ENCODE data around the gene BLCAP. TPM values are rescaled to one million over a fixed set of nuclear protein-coding genes. Genes with fewer than 3 reads are reported as not detected.

BLCAP gene
- total RNA-seq, 1 experiment from 2014 or later: 24.9 TPM

- DNase-seq (ENCODE audit: low spot score): peak; percentile 87
- in situ Hi-C loops (cut with HindIII; ENCODE audit: low sequenced_read_pairs): no loop called here
These were observed 6.9 kb upstream of the BLCAP start for GRCh38 chr20:37534401-37535157.

DNA sequence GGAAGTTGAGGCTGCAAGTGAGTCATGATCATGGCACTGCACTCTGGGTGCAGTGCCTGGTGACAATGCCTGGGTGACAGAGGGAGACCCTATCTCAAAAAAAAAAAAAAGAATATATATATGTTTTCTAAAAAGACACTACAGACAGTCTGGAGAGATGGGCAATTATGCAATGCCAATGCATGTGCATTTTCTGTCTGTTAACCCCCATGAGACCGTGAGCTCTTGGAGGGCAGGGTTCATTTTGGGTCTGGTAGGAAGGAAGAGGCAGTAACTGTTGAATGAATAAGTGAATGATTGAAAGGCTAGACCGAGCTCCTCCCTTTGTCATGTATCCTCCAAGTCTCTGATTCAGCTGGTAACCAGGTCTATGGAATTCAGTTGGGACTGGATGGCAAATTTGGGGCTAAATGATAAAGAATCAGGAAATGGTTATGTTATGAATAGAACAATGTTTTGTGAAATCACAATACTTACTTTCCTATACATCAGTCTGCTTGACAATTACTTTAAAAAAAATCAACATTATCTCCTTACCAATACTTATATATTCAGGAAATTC lies 5.6 kb upstream of the BLCAP start:
- in situ Hi-C loops (cut with HindIII; ENCODE audit: low sequenced_read_pairs): no loop called here
- DNase-seq (ENCODE audit: low spot score): no peak

DNA sequence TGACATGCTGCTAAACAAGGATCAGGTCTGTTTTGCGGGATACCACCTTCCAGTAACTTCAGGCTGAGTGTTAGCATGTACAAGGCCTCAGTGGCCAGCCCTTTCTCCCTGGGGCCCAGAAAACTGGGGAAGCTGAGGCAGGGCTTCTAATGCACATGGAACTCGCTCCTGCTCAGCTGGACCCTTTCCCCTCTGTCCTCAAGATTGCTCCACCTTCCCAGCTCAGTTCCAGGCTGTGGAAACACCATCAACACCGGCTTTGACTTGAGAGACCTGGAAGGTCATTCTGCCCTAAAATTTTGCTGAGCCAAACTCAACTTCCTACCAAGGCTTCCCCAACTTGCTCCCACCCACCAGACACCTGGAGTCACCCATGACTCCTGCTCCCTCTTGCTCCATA lies 4.2 kb upstream of the BLCAP start:
- in situ Hi-C loops (cut with HindIII; ENCODE audit: low sequenced_read_pairs): no loop called here
- no peak for DNase-seq (ENCODE audit: low spot score)

GRCh38 chr20:37530696-37531095 lies 3.0 kb upstream of the BLCAP start:
- in situ Hi-C loops (cut with HindIII; ENCODE audit: low sequenced_read_pairs): no loop called here
- DNase-seq (ENCODE audit: low spot score): no peak

- in situ Hi-C loops (cut with HindIII; ENCODE audit: low sequenced_read_pairs): no loop called here
These were observed 2.4 kb upstream of the BLCAP start for GRCh38 chr20:37529968-37530600.

GRCh38 chr20:37529214-37529967 lies 1.7 kb upstream of the BLCAP start:
- DNase-seq (ENCODE audit: low spot score): no peak
- in situ Hi-C loops (cut with HindIII; ENCODE audit: low sequenced_read_pairs): no loop called here

More at GRCh38 chr20:37529968-37530600, 2.4 kb upstream of the BLCAP start:
- no peak for DNase-seq (ENCODE audit: low spot score)

GRCh38 chr20:37528446-37529213 lies 954 bp upstream of the BLCAP start:
- DNase-seq (ENCODE audit: low spot score): no peak
- in situ Hi-C loops (cut with HindIII; ENCODE audit: low sequenced_read_pairs): no loop called here

GRCh38 chr20:37526839-37527637 lies 638 bp downstream of the BLCAP start:
- in situ Hi-C loops (cut with HindIII; ENCODE audit: low sequenced_read_pairs): no loop called here
- DNase-seq (ENCODE audit: low spot score): peak; percentile 31

- in situ Hi-C loops (cut with HindIII; ENCODE audit: low sequenced_read_pairs): no loop called here
- DNase-seq (ENCODE audit: low spot score): no peak
These were observed 1.3 kb downstream of the BLCAP start for GRCh38 chr20:37526238-37526838.

DNA sequence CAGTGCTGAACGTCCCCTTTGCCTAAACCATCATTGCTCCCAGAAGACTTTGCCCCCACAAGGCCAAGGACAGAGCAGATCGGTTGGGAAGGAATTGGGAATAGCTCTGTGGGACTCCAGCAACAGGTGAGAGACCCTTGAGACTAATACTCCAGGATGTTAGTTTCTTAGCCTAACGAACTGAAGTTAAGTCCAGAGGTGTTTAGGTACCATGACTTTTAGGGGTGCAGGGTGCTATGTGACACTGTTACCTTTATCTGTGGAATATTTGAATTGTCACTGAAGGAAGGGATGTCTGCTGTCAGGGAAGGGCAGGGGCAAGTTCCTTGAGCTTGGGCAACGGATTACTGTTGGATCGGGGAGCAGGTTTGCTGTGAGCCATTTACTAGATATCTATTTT lies 1.9 kb downstream of the BLCAP start:
- in situ Hi-C loops (cut with HindIII; ENCODE audit: low sequenced_read_pairs): no loop called here
- no peak for DNase-seq (ENCODE audit: low spot score)

GRCh38 chr20:37524859-37525708 lies 2.6 kb downstream of the BLCAP start:
- no peak for DNase-seq (ENCODE audit: low spot score)
- in situ Hi-C loops (cut with HindIII; ENCODE audit: low sequenced_read_pairs): loop anchor here (25.0 kb wide), 1 partner anchor 263 kb away; the partner anchor contains the start of gene GHRH

DNA sequence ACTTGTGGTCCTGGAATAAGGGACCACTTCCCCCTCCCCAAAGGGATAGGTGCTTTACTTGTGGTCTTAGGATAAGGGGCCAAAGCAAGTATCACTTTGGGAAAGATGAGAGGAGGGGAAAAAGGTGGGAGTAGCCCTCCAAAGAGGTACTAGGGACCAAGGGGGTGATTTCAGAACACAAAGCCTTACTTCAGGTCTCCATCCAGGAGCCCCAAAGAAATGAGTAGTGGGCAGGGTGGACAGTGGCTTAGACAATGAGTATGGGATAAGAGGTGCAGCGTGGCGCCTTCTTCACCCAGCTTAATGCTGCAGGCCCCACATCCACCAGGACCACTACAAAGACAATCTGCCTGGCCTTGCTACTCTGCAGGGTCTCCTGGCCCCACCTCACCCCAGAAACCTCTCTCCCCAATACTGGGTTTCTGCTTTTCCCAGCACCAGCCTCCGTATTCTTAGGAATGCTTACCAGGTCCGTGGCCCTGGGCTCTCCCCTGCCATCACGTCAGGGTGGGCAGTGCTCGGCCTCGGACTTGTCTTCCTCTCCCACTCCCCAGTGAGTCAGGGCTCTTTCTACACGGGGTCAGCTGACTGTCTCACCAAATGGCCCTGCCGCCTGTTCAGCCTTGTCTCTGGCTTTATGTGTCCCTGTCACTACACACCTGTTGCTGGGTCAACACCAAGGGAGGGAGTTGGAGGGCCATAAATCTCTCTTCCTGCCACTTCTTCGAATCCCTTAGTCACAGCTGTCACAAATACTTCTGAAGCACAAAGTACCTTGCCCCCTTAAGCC lies 3.6 kb downstream of the BLCAP start:
- in situ Hi-C loops (cut with HindIII; ENCODE audit: low sequenced_read_pairs): loop anchor here (25.0 kb wide), 1 partner anchor 262 kb away; the partner anchor contains the start of gene GHRH
- DNase-seq (ENCODE audit: low spot score): no peak

- in situ Hi-C loops (cut with HindIII; ENCODE audit: low sequenced_read_pairs): loop anchor here (25.0 kb wide), 1 partner anchor 261 kb away; the partner anchor contains the start of gene GHRH
- no peak for DNase-seq (ENCODE audit: low spot score)
These were observed 4.7 kb downstream of the BLCAP start for GRCh38 chr20:37523012-37523391.

DNA sequence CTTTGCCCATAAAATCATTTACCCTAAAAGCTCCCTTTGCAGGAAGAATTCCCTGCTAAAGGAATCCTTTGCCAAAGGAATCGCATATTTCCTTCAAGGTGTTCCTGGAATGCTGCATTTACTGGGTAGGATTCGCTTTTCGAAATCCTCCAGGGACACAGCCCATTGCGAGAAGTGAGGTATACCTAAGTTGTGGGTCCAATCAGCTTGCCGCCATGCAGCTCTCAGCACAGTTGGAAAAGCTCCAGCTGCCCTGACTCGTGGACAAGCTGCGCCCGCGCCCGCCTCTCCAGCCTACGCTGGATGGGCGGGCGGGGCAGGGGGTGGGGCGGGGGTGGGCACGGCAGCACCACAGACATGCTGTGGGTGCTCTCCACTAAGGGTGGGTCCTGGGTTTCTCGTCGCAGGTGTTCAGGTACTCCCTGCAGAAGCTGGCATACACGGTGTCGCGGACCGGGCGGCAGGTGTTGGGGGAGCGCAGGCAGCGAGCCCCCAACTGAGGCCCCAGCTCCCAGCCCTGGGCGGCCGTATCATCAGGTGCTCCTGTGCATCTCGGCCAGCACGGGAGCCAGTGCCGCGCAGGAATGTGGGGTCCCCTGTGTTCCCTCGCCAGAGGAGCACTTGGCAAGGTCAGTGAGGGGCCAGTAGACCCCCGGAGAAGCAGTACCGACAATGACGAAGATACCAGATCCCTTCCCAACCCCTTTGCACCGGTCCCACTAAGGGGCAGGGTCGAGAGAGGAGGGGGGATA lies 5.2 kb downstream of the BLCAP start:
- in situ Hi-C loops (cut with HindIII; ENCODE audit: low sequenced_read_pairs): loop anchor here (25.0 kb wide), 1 partner anchor 260 kb away; the partner anchor contains the start of gene GHRH
- DNase-seq (ENCODE audit: low spot score): peak; percentile 70

DNA sequence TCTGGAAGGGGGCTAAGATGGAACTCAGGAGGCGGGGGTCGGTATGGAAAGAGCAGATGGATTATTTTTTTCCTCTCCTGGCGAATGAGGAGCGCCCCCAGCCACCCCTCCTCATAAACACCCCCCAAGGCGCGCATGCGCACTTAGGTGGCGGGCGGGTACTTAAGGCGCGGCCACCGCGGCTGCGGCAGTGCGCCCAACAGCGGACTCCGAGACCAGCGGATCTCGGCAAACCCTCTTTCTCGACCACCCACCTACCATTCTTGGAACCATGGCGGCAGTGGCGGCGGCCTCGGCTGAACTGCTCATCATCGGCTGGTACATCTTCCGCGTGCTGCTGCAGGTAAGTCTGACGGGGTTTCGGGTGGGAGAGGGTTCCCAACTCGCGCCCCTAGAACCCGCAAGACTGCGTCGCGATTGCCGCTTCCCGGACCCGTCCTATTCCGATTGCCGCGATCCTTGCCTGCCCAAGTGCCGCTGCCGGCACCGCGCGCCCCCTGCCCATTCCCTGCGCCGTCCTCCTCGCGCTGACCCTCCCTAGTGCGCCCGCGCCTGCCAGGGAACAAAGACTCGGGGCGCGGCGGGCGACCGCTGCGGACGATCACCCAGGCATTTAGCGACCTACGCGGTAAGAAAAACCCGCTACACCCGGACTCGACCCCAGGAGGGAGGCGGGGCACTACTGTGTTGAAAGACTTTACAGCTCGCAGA lies 6.5 kb downstream of the BLCAP start, which contains the start of gene NNAT:
TSS of gene NNAT (plus strand) at position 190 of the 711 bp plus-strand sequence. CDS start at position 272, 82 bp downstream.
- in situ Hi-C loops (cut with HindIII; ENCODE audit: low sequenced_read_pairs): loop anchor here (25.0 kb wide), 1 partner anchor 259 kb away; the partner anchor contains the start of gene GHRH

More for the DNA sequence above, 6.5 kb downstream of the BLCAP start, which contains the start of gene NNAT:
- peak; percentile 54 for DNase-seq (ENCODE audit: low spot score)
